GM19099 (cell line): ENCODE results near the gene SMPDL3B.
A peak's percentile ranks its signal among the peaks of the same experiment; 100 is the strongest.

Source experiments
- POLR2A ChIP-seq: IDR thresholded peaks from 3 replicates; pipeline ENCODE4 v1.6.1; 2011; ENCODE audit warnings: low read depth; ENCODE audit not compliant: insufficient read length; ENCODE audit errors: extremely low read depth

The SMPDL3B gene

DNA sequence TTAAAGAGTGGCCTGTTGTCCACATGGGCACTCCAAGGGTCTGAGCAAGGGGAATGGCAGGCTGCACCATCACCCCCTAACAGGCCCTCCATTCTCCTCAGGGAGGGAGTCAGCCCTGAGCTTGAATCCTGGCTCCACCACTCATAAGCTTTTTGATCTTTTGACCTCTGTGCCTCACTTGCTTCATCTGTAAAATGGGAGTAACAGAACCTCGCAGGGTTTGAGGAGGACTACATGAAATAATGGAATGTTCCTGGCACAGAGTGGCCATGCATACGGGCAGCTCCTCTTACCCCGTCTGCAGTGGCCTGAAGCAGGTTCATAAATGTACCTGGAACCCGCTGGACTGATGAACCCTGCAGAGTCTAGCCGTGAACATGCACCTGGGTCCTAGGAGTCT is 22.9 kb downstream of the SMPDL3B start:
- TF ChIP-seq POLR2A, result no peak

DNA sequence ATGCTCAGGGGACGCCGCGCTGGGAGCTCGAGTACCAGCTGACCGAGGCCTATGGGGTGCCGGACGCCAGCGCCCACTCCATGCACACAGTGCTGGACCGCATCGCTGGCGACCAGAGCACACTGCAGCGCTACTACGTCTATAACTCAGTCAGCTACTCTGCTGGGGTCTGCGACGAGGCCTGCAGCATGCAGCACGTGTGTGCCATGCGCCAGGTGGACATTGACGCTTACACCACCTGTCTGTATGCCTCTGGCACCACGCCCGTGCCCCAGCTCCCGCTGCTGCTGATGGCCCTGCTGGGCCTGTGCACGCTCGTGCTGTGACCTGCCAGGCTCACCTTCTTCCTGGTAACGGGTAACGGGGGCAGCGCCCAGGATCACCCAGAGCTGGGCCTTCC is 23.7 kb downstream of the SMPDL3B start:
- no peak for TF ChIP-seq POLR2A

DNA sequence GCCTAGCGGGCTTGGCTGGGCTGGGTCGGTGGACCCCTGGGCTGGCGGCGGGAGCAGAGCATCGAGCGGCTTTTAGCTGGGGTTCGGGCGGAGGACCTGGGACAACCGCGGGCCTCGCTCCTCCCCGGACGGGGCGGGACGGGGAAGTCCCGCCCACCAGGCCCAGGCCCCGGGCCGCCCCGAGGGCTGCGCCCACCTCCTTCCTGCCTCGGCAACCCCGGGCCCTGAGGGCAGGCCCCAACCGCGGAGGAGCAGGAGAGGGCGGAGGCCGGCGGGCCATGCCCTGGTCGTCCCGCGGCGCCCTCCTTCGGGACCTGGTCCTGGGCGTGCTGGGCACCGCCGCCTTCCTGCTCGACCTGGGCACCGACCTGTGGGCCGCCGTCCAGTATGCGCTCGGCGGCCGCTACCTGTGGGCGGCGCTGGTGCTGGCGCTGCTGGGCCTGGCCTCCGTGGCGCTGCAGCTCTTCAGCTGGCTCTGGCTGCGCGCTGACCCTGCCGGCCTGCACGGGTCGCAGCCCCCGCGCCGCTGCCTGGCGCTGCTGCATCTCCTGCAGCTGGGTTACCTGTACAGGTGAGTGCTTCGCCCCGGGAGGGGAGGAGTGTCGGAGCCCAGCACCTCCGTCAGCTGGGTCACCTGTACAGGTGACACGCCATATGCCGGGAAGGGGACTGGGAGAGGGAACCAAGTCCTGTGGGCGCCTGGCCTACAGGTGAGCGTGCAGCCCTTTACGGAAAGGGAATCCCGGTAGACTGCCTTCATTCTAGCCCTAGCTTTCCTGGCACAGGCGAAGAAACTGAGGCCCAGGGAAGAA is 25.2 kb downstream of the SMPDL3B start, which contains the start of gene XKR8:
TSS of gene XKR8 (plus strand) at position 182 of the 812 bp plus-strand sequence. CDS start at position 279, 97 bp downstream.
- TF ChIP-seq POLR2A, result peak; percentile 76

DNA sequence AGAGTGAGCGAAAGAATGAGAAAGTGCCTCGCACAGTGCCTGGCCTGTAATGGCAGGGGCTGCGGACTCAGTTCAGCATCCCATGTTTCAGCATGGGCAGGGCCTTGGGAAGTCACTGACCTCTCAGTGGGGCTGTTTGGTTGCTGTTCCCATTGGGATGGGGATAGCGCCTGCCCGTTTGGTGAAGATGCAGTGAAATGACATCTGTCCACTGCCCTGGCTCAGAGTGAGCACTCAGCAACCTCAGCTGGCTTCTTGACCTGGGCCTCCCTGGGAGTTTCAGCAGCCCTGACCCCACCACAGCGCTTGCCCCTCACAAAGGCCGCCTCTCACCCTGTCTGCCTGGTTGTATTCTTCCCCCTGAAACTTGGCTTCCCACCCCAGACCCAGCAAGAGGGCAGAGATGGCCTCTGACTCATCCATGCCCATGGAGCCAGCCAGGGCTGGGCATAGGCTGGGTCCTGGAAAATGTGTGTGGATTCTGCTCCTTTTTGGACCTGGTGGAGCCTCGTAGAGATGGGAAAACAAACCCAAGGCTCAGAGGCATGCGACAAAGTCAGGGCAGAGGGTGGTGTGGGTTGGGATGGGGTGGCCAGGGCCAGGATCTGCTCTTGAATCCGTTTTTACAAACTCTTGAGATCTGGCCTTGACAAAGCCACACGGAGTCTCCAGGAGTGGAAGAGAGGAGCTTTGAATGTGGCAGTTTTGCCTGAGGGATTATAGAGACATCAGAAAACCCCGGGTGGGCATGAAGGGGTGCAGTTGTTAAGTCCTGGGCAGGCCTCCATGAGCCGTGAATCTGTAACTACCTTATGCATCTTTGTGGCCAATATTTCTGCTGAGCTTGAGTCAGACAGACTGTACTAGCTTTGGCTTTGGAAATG is 26.2 kb downstream of the SMPDL3B start:
- no peak for TF ChIP-seq POLR2A

DNA sequence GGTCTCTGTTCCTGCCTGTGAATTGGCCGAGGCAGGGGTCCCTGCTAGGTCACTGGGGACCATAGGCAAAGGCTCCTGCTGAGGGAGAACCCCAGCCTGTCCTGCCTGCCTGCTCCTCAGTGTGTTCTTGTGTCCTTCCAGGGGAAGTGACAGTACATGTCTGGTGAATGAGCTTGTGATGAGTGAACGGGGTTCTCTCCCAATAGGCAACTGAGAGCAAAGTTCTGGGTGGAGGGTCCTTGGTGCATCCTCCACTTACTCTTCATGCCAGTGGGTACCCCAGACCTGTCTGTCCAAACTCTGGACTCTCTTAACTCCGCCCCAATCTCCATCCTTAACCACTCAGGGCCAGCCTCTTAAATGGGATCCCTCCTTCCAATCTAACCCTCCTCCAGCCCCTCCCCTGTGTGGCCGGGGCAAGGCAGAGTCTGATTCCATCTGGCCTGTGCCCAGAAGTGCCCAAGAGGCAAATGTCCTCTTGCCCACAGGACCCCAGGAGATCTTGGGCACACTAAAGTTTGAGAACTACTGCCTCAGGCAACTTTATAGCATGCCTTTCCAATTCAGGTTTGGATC is 26.9 kb downstream of the SMPDL3B start:
- TF ChIP-seq POLR2A, result no peak

DNA sequence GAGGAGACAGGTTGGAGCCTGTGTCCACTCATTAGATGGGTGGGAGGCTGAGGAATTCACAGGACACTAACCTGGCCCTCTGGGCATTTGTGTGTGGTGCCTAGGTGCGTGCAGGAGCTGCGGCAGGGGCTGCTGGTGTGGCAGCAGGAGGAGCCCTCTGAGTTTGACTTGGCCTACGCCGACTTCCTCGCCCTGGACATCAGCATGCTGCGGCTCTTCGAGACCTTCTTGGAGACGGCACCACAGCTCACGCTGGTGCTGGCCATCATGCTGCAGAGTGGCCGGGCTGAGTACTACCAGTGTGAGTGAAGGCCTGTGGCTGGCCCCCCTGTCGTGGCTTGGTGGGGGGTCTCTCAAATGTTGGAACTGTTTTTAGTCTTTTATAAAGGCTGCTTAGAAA is 28.6 kb downstream of the SMPDL3B start:
- TF ChIP-seq POLR2A, result no peak

DNA sequence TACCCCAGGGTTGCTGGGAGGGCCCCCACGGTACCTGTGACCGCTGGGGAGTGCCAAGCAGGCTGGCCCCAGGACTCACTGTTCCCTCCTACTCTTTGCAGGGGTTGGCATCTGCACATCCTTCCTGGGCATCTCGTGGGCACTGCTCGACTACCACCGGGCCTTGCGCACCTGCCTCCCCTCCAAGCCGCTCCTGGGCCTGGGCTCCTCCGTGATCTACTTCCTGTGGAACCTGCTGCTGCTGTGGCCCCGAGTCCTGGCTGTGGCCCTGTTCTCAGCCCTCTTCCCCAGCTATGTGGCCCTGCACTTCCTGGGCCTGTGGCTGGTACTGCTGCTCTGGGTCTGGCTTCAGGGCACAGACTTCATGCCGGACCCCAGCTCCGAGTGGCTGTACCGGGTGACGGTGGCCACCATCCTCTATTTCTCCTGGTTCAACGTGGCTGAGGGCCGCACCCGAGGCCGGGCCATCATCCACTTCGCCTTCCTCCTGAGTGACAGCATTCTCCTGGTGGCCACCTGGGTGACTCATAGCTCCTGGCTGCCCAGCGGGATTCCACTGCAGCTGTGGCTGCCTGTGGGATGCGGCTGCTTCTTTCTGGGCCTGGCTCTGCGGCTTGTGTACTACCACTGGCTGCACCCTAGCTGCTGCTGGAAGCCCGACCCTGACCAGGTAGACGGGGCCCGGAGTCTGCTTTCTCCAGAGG is 31.8 kb downstream of the SMPDL3B start:
- no peak for TF ChIP-seq POLR2A

DNA sequence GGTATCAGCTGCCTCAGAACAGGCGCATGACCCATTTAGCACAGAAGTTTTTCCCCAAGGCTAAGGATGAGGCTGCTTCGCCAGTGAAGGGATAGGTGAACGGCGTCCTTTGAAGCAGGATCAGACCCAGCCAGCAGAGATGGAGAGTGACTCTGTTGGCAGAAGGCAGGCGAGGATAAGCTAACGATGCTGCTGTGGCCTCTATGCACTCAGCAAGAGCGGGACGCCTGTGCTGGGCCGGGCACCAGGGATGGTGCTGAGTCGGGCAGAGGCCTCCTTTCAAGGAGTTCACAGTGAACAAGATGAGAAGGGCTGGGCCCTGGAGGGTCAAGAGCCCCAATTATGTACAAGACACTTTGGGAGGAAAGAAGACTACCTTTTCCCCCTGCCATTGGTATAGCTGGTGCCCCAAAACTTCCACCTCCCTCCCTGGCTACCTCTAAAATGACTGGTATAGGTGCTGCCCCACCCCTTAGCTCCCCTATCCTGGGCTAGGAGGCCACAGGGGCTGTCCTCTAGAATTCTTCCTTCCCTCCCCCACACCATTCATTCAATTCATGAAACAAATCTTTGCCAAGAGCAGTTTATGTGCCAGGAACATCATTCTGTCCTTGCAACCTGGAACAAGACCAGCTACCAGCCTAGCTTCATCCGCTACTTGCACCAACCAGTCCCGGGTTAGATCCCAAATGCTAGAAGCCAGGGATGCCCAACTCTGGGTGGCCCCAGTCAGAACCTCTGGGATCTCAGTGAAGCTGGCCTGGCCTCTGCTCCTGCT is 32.5 kb downstream of the SMPDL3B start:
- TF ChIP-seq POLR2A, result no peak

DNA sequence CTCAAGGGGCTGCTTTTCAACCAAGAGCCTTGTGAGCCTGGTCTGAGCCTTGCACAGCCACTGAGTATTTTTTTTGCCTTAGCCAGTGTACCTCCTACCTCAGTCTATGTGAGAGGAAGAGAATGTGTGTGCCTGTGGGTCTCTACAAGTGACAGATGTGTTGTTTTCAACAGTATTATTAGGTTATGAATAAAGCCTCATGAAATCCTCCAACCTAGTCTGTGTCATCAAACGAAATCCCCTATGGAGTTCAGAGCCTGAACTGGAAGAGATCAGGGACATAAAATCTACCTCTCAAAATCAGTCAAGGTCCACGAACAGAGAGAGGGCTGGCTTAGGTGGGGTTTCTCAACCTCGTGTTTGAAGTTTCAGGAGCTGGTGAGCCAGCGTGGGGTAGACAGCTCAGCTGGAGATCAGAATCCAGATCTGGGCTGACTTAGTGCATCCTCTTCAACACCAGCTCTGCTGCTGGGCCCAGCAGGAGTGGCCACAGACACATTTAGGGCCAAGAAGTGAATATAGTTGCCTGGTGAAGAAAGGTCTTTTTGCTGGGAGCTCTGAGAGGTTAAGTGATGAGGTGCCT is 33.2 kb downstream of the SMPDL3B start:
- no peak for TF ChIP-seq POLR2A

DNA sequence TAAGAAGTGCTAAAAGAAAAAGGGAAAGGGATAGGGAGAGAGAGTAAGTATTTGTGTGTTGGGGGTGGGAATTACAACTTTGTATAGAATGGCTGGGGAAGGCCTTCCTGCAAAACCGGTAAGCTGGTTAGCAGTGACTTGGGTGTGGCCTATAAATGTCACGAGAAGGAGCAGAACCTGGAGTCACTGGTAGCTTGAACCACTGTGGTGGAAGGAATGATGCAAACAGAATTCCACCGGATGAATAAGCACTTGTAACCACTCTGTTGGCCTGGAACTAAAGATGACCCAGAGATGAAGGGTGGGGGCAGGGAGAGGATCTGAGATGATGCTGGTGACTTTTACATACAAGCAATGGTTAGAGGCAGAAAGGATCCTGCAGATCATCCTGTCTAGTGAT is 33.9 kb downstream of the SMPDL3B start:
- no peak for TF ChIP-seq POLR2A

DNA sequence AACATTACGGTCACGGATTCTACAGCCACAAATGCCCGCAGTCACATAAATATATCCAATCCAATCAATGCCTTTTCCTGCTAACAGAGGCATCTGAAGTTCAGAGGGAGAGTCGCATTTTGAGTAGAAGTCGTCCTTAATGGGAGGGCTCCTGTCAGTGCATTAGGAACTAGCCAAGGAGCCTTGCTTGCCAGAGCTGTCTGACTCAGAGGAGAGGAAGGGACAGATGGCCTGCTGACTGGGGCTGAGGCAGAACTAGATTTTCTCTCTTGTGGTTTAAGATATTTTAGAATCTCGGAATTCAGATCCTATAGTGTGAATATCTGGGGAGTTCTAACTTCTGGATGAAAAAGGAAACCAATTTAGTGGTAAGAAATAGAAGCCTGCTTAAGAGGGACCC is 35.6 kb downstream of the SMPDL3B start:
- TF ChIP-seq POLR2A, result no peak

DNA sequence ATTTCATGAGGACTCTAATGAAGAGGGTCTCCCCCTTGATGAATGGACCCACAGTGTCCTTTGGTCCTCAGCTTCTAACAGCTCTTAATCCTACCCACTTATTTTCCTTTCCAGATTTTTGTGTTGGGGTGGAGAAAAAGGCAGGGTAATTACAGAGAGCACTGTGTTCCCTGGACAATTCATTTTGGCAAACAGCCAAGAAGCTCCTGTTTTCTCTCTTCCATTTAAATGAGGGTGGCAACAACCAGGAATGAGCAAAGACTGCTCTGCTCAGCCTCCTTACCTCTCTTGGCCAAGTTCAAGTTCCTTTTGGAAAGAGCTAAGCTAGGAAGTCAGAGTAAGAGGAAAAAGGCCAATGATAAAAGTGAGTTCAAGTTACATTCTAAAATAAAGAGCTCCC is 36.9 kb downstream of the SMPDL3B start:
- TF ChIP-seq POLR2A, result no peak

DNA sequence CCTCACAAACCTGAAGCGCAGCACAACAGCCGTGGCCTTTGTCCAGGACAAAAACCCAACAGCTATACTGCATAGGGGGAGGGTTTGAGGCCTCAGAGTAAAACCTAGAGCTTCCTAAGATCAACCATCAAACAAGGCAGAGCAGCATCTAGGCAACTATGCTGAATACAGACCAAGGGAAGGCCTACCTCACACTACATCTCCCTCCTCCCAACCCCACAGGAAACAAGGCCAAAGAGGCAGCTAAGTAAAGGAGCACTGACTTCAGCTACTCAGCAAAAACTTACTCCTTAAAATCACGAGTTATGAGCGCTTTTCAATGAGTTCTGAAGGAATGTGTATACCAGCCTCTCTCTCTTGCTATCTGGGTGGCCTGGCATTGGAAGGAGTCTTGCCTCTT is 37.3 kb downstream of the SMPDL3B start:
- no peak for TF ChIP-seq POLR2A
